IMR-90 (cell line): ENCODE data around the gene IGFBP5. TPM values are rescaled to one million over a fixed set of nuclear protein-coding genes. Genes with fewer than 3 reads are reported as not detected.

Experiments used
- ATAC-seq: fragments of 200-7000 bp; cut with Tn5 transposase; 2 replicates; pipeline ENCODE4 v1.9.1; 2020; ENCODE audit warnings: low read depth, mild to moderate bottlenecking, moderate library complexity
- BruUV-seq: library from RNA; stranded (reverse); fragments of 400-500 nt; replicated peaks from 2 replicates; lab custom pipeline; 2021; lab: Mats Ljungman, UMichigan
- CTCF ChIA-PET: fragments of 300-600 bp; formaldehyde crosslinking; extraction: SDS; loops from one replicate; lab custom pipeline; 2021; ENCODE audit warnings: antibody characterized with exemption; lab: Yijun Ruan, JAX
- POLR2A ChIA-PET: fragments of 300-600 bp; sonication (Branson Sonifier 250); formaldehyde crosslinking; loops from one replicate; lab custom pipeline; 2022; ENCODE audit warnings: antibody characterized with exemption; ENCODE audit not compliant: unreplicated experiment; lab: Charles Lee
- DNase-seq: peaks from one replicate; pipeline ENCODE4 v3.0.0; 2013
- H2AFZ ChIP-seq: replicated peaks from 2 replicates; pipeline ENCODE3; 2013; ENCODE audit warnings: low read length, mild to moderate bottlenecking; ENCODE audit not compliant: poor library complexity
- H2AK5ac ChIP-seq: 2 replicates; pipeline ENCODE4 v1.6.1; 2013; ENCODE audit warnings: low read depth, low read length, inconsistent platforms
- H2AK9ac ChIP-seq: replicated peaks from 2 replicates; pipeline ENCODE3; 2013; ENCODE audit warnings: mild to moderate bottlenecking, low read depth, low read length, moderate library complexity; ENCODE audit not compliant: poor library complexity
- H2BK120ac ChIP-seq: 2 replicates; pipeline ENCODE4 v1.6.1; 2013; ENCODE audit warnings: low read depth, low read length, inconsistent platforms
- H2BK15ac ChIP-seq: 3 replicates; pipeline ENCODE4 v1.6.1; 2013; ENCODE audit warnings: low read depth, low read length, inconsistent platforms
- H2BK20ac ChIP-seq: 2 replicates; pipeline ENCODE4 v1.6.1; 2013; ENCODE audit warnings: low read depth, mild to moderate bottlenecking, inconsistent platforms, low read length, moderate library complexity
- H2BK5ac ChIP-seq: 2 replicates; pipeline ENCODE4 v1.6.1; 2013; ENCODE audit warnings: mild to moderate bottlenecking, low read depth, low read length, inconsistent platforms; ENCODE audit not compliant: poor library complexity, severe bottlenecking
- H3K14ac ChIP-seq: replicated peaks from 2 replicates; pipeline ENCODE4 v1.6.1; 2013; ENCODE audit warnings: low read depth, low read length, inconsistent platforms
- H3K18ac ChIP-seq: 2 replicates; pipeline ENCODE4 v1.6.1; 2013; ENCODE audit warnings: low read depth, low read length, control low read depth
- H3K23ac ChIP-seq: 2 replicates; pipeline ENCODE4 v1.6.1; 2013; ENCODE audit warnings: low read depth, low read length, inconsistent platforms
- H3K27ac ChIP-seq: 2 replicates; pipeline ENCODE4 v1.5.1; 2013; ENCODE audit warnings: mild to moderate bottlenecking, control low read depth, low read length; ENCODE audit not compliant: insufficient read depth
- H3K27me3 ChIP-seq: 2 replicates; pipeline ENCODE4 v1.6.1; 2013; ENCODE audit warnings: low read length; ENCODE audit not compliant: control insufficient read depth, insufficient read depth
- H3K36me3 ChIP-seq: 2 replicates; pipeline ENCODE4 v1.6.1; 2013; ENCODE audit warnings: low read length, mixed read lengths; ENCODE audit not compliant: control insufficient read depth, insufficient read depth
- H3K4ac ChIP-seq: 2 replicates; pipeline ENCODE4 v1.6.1; 2013; ENCODE audit warnings: low read depth, low read length, inconsistent platforms
- H3K4me1 ChIP-seq: 2 replicates; pipeline ENCODE4 v1.6.1; 2013; ENCODE audit warnings: low read length, mixed read lengths; ENCODE audit not compliant: control insufficient read depth, insufficient read depth
- H3K4me2 ChIP-seq: 2 replicates; pipeline ENCODE4 v1.6.1; 2013; ENCODE audit warnings: low read depth, mild to moderate bottlenecking, control low read depth, low read length, moderate library complexity
- H3K4me3 ChIP-seq: 2 replicates; pipeline ENCODE4 v1.5.1; 2013; ENCODE audit warnings: low read depth, mild to moderate bottlenecking, control low read depth, low read length, moderate library complexity; ENCODE audit not compliant: insufficient read depth
- H3K56ac ChIP-seq: 2 replicates; pipeline ENCODE4 v1.6.1; 2013; ENCODE audit warnings: low read length, inconsistent platforms; ENCODE audit not compliant: insufficient read depth; ENCODE audit errors: extremely low read depth
- H3K79me1 ChIP-seq, 2 experiments: 2 replicates each; pipeline ENCODE4 v1.6.1; 2013; ENCODE audit warnings: low read length in 2 of 2, inconsistent platforms in 1 of 2, low read depth in 1 of 2
- H3K9ac ChIP-seq: 2 replicates; pipeline ENCODE4 v1.6.1; 2013; ENCODE audit warnings: low read depth, low read length, control low read depth
- H3K9me1 ChIP-seq: 2 replicates; pipeline ENCODE4 v1.6.1; 2013; ENCODE audit warnings: low read length, inconsistent platforms; ENCODE audit not compliant: insufficient read depth
- H3K9me3 ChIP-seq: 2 replicates; pipeline ENCODE4 v1.6.1; 2013; ENCODE audit warnings: low read length; ENCODE audit not compliant: control insufficient read depth, insufficient read depth
- H4K20me1 ChIP-seq: 2 replicates; pipeline ENCODE4 v1.6.1; 2013; ENCODE audit warnings: low read length, inconsistent platforms; ENCODE audit not compliant: insufficient read depth
- H4K5ac ChIP-seq: 2 replicates; pipeline ENCODE4 v1.6.1; 2013; ENCODE audit warnings: mild to moderate bottlenecking, low read depth, low read length, control low read depth
- H4K8ac ChIP-seq, 2 experiments: 2 replicates each; pipeline ENCODE4 v1.6.1; 2013; ENCODE audit warnings: low read depth in 2 of 2, low read length in 2 of 2, control low read depth in 1 of 2, inconsistent platforms in 1 of 2
- H4K91ac ChIP-seq: 2 replicates; pipeline ENCODE4 v1.6.1; 2013; ENCODE audit warnings: low read depth, low read length, inconsistent platforms; ENCODE audit not compliant: insufficient read depth
- BHLHE40 ChIP-seq: fragments of 150-350 bp; IDR thresholded peaks from 2 replicates; pipeline ENCODE4 v1.6.1; 2016; ENCODE audit warnings: mild to moderate bottlenecking, low read depth, low read length
- CEBPB ChIP-seq: IDR thresholded peaks from 2 replicates; pipeline ENCODE4 v1.6.1; 2012; ENCODE audit warnings: low read depth, low read length, improper control_type of control experiment
- CHD1 ChIP-seq: IDR thresholded peaks from 2 replicates; pipeline ENCODE4 v1.6.1; 2012; ENCODE audit warnings: low read depth, low read length, improper control_type of control experiment
- FOS ChIP-seq: fragments of 150-350 bp; IDR thresholded peaks from 2 replicates; pipeline ENCODE4 v1.6.1; 2016; ENCODE audit warnings: low read depth, low read length
- MAFK ChIP-seq: IDR thresholded peaks from 2 replicates; pipeline ENCODE4 v1.6.1; 2012; ENCODE audit warnings: low read depth, low read length, improper control_type of control experiment
- NFE2L2 ChIP-seq: fragments of 150-350 bp; IDR thresholded peaks from 2 replicates; pipeline ENCODE4 v1.6.1; 2016; ENCODE audit warnings: low read depth, mild to moderate bottlenecking, low read length
- POLR2A ChIP-seq: IDR thresholded peaks from 2 replicates; pipeline ENCODE4 v1.6.1; 2012; ENCODE audit warnings: mild to moderate bottlenecking, low read depth, low read length
- RAD21 ChIP-seq: IDR thresholded peaks from 2 replicates; pipeline ENCODE4 v1.6.1; 2012; ENCODE audit warnings: low read length, improper control_type of control experiment
- RCOR1 ChIP-seq: IDR thresholded peaks from 2 replicates; pipeline ENCODE4 v1.6.1; 2012; ENCODE audit warnings: mild to moderate bottlenecking, low read length, improper control_type of control experiment; ENCODE audit not compliant: insufficient replicate concordance
- RFX5 ChIP-seq: IDR thresholded peaks from 2 replicates; pipeline ENCODE4 v1.8.0; 2012; ENCODE audit warnings: low read depth, mild to moderate bottlenecking, low read length, moderate library complexity
- SMC3 ChIP-seq: fragments of 150-350 bp; IDR thresholded peaks from 2 replicates; pipeline ENCODE4 v1.6.1; 2016; ENCODE audit warnings: low read depth, mild to moderate bottlenecking, antibody characterized with exemption, low read length, moderate library complexity
- WGBS, 2 experiments: methylation state at CpG; one replicate each; pipeline versions ENCODE4 v1.1.5 to v1.1.7; 2013; ENCODE audit warnings: missing lambda C conversion rate in 2 of 2; ENCODE audit not compliant: insufficient read length in 1 of 2; ENCODE audit errors: extremely low coverage in 2 of 2; 5-methylcytosine and 5-hydroxymethylcytosine counted together
- dilution Hi-C: fragments of 300-500 bp; cut with HindIII; formaldehyde crosslinking; loops from one replicate; pipeline ENCODE4 v1.14.3; 2018; ENCODE audit warnings: low sequenced_read_pairs; ENCODE audit not compliant: unreplicated experiment
- in situ Hi-C: fragments of 300-500 bp; cut with MboI; formaldehyde crosslinking; loops from 3 replicates; pipeline ENCODE4 v1.14.3; 2019; ENCODE audit warnings: low sequenced_read_pairs, inconsistent platforms, mixed read lengths
- intact Hi-C: fragments of 100-400 bp; cut with micrococcal nuclease; formaldehyde crosslinking; loops from 2 replicates; pipeline ENCODE4 v1.10.0; 2022
- polyA plus RNA-seq, 3 experiments: library from polyadenylated mRNA; depleted of rRNA; stranded (reverse); fragments of >200 nt; gene quantifications; 2 replicates each; pipeline ENCODE4 v1.2.3, GENCODE V29; 2012; ENCODE audit warnings: low replicate concordance in 1 of 3
- total RNA-seq: library from RNA; depleted of rRNA; stranded (reverse); fragments of >200 nt; gene quantifications from 2 replicates; pipeline ENCODE4 v1.2.3, GENCODE V29; 2012
- TF ChIP-seq, protein P1 (sequence below): fragments of 150-350 bp; IDR thresholded peaks from 2 replicates; pipeline ENCODE4 v1.6.1; 2017; ENCODE audit warnings: mild to moderate bottlenecking, antibody characterized with exemption, low read length, low read depth
- TF ChIP-seq, protein P2 (sequence below): conservative IDR thresholded peaks from 2 replicates; pipeline ENCODE4 v1.5.1; 2012; ENCODE audit warnings: mild to moderate bottlenecking, low read depth, low read length, improper control_type of control experiment
- TF ChIP-seq, protein P3 (sequence below): fragments of 150-350 bp; IDR thresholded peaks from 2 replicates; pipeline ENCODE4 v1.6.1; 2016; ENCODE audit warnings: low read depth, mild to moderate bottlenecking, low read length, moderate library complexity, borderline replicate concordance

The IGFBP5 gene
- total and polyA plus RNA-seq, 2 of the 4 experiments (the other 2 are of a cell fraction): 392 to 1,339 TPM

DNA sequence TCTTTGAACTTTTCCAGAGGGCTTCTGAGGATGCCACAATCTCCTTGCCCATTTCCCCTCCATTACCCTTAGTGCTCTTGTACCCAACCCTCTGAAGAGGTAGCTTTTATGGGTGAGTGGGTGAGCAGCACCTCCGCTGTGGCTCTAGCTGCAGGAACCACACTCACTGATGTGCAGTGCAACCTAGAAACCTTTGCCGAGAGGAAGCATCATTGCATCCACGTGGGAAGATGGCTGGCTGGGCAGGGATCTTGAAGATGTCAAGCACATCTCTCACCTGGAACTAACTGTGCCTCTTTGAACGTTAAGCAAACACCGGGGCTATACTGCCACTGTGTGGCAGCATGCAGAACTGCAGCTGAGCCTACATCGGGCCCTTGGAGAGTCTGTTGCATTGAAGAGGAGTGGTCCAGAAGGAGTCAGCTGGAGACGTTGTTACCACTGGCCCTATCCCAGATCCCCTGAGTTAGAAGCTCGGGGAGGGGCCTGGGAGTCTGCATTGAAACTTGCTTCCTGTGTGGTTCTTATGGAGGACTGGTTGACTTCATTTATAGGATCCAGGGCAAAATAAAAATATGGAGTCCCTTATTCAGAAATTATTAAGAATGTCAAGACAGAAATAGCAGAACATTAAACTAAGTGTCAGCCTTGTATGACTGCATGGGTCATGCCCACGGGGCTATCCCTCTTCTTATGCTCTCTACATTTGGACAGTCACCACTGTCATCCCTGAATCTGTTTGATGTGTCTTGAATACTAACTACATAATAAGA, 28.7 kb downstream of the IGFBP5 start:
- ChIA-PET CTCF (interaction anchor here (0.6 to 10.0 kb wide), 3 partner anchors 25 to 154 kb away, joined by 3 to 88 read pairs (median 3); no protein-coding TSS in a partner anchor), POLR2A (no interaction called here)
- peak; percentile 28 for ATAC-seq
- Histone ChIP-seq H3K27ac (no peak overlapping the region), H2BK20ac (no peak overlapping the region), H2BK15ac (no peak overlapping the region), H3K4ac (no peak overlapping the region), H4K5ac (no peak overlapping the region), H3K27me3 (no peaks in the 10 kb centered on the region), H3K4me3 (no peak overlapping the region), H3K9me3 (no peaks in the 10 kb centered on the region), H3K36me3 (peaks cover 2% of the 10 kb centered on the region; the same call in 1 of the 2 replicates), H2AK5ac (no peak overlapping the region; the same call in 1 of the 2 replicates), H3K23ac (no peak overlapping the region), H4K8ac (no peak overlapping the region), H3K56ac (no peak overlapping the region), H3K14ac (no peak overlapping the region), H3K9me1 (no peaks in the 10 kb centered on the region), H4K20me1 (peaks cover 19% of the 10 kb centered on the region), H4K91ac (no peak overlapping the region), H3K9ac (no peak overlapping the region), H2AFZ (peak overlapping the region; percentile 2), H2BK120ac (no peak overlapping the region), H3K79me1 (no peaks in the 10 kb centered on the region), H3K4me1 (no peaks in the 10 kb centered on the region; the same call in 1 of the 2 replicates), H3K18ac (no peak overlapping the region), H2BK5ac (no peak overlapping the region), H3K4me2 (no peak overlapping the region), H2AK9ac (no peak overlapping the region)
- dilution Hi-C loops (loop anchor here (25.0 kb wide), 1 partner anchor 154 kb away; no protein-coding TSS in a partner anchor), intact Hi-C loops (loop anchor here (1.0 to 10.0 kb wide), 3 partner anchors 150 to 632 kb away; no protein-coding TSS in a partner anchor), in situ Hi-C loops (loop anchor here (5.0 to 10.0 kb wide), 2 partner anchors 149 to 442 kb away; no protein-coding TSS in a partner anchor)
- no TSS peak for BruUV-seq
- no CpG with 5 or more reads among the region's 9 CpGs for WGBS, 2 experiments
- peak; percentile 71 for DNase-seq
- TF ChIP-seq CEBPB: no peak
- TF ChIP-seq, protein P1, sequence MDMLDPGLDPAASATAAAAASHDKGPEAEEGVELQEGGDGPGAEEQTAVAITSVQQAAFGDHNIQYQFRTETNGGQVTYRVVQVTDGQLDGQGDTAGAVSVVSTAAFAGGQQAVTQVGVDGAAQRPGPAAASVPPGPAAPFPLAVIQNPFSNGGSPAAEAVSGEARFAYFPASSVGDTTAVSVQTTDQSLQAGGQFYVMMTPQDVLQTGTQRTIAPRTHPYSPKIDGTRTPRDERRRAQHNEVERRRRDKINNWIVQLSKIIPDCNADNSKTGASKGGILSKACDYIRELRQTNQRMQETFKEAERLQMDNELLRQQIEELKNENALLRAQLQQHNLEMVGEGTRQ: no peak
- no peak for TF ChIP-seq MAFK
- peak; percentile 99 for TF ChIP-seq RAD21
- no peak for TF ChIP-seq RFX5
- no peak for TF ChIP-seq BHLHE40
- TF ChIP-seq NFE2L2: no peak
- TF ChIP-seq, protein P2, sequence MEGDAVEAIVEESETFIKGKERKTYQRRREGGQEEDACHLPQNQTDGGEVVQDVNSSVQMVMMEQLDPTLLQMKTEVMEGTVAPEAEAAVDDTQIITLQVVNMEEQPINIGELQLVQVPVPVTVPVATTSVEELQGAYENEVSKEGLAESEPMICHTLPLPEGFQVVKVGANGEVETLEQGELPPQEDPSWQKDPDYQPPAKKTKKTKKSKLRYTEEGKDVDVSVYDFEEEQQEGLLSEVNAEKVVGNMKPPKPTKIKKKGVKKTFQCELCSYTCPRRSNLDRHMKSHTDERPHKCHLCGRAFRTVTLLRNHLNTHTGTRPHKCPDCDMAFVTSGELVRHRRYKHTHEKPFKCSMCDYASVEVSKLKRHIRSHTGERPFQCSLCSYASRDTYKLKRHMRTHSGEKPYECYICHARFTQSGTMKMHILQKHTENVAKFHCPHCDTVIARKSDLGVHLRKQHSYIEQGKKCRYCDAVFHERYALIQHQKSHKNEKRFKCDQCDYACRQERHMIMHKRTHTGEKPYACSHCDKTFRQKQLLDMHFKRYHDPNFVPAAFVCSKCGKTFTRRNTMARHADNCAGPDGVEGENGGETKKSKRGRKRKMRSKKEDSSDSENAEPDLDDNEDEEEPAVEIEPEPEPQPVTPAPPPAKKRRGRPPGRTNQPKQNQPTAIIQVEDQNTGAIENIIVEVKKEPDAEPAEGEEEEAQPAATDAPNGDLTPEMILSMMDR: peak; percentile 97
- TF ChIP-seq, protein P3, sequence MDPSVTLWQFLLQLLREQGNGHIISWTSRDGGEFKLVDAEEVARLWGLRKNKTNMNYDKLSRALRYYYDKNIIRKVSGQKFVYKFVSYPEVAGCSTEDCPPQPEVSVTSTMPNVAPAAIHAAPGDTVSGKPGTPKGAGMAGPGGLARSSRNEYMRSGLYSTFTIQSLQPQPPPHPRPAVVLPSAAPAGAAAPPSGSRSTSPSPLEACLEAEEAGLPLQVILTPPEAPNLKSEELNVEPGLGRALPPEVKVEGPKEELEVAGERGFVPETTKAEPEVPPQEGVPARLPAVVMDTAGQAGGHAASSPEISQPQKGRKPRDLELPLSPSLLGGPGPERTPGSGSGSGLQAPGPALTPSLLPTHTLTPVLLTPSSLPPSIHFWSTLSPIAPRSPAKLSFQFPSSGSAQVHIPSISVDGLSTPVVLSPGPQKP: no peak
- TF ChIP-seq FOS: no peak
- peak; percentile 71 for TF ChIP-seq POLR2A
- peak; percentile 99 for TF ChIP-seq SMC3
- TF ChIP-seq RCOR1: no peak
- no peak for TF ChIP-seq CHD1
